HFFc6 (cell line): ENCODE measurements around the gene DLG2. TPM values are rescaled to one million over a fixed set of nuclear protein-coding genes. Genes with fewer than 3 reads are reported as not detected.

Experiments
- DNase-seq: peaks from one replicate; pipeline ENCODE4 v3.0.0-alpha.2; 2018
- H3K27ac Mint-ChIP-seq: 2 replicates; pipeline ENCODE4 v1.8.0; 2020; ENCODE audit warnings: mild to moderate bottlenecking, mixed read lengths
- H3K27me3 Mint-ChIP-seq: 2 replicates; pipeline ENCODE4 v1.8.0; 2021; ENCODE audit warnings: mild to moderate bottlenecking, moderate library complexity, mixed read lengths; ENCODE audit not compliant: insufficient read depth
- H3K36me3 Mint-ChIP-seq: 2 replicates; pipeline ENCODE4 v1.8.0; 2021; ENCODE audit warnings: low read depth, mixed read lengths
- H3K4me1 Mint-ChIP-seq: 2 replicates; pipeline ENCODE4 v1.8.0; 2020; ENCODE audit warnings: low read depth, mixed read lengths
- H3K4me3 Mint-ChIP-seq: 2 replicates; pipeline ENCODE4 v1.8.0; 2020; ENCODE audit warnings: mild to moderate bottlenecking, moderate library complexity, mixed read lengths
- H3K9me3 Mint-ChIP-seq: 2 replicates; pipeline ENCODE4 v1.8.0; 2020; ENCODE audit warnings: mild to moderate bottlenecking, mixed read lengths
- CTCF ChIP-seq: fragments of 200-600 bp; sonication (generic); IDR thresholded peaks from 2 replicates; pipeline ENCODE4 v1.5.0; 2021; ENCODE audit warnings: antibody characterized with exemption, mild to moderate bottlenecking
- total RNA-seq, 6 experiments: library from RNA; stranded (reverse); fragmentation: NEBNext Ultra II Directional; extraction: Animal tissue kit (Norgen Biotek cat#: 25700); gene quantifications; 2 replicates in 1 of 6; 3 replicates in 5 of 6; pipeline ENCODE4 v1.2.3, GENCODE V29; 2021

Gene DLG2
- total RNA-seq, 6 experiments from 2014 or later: 0.39 to 1.00 (median 0.80) TPM; not detected in 1

- H3K9me3 Mint-ChIP-seq: peaks cover 43% of the 10 kb centered on the region
These were observed 998.1 kb downstream of the DLG2 start for GRCh38 chr11:84628871-84629620.

GRCh38 chr11:84626256-84626655 lies 1000.9 kb downstream of the DLG2 start:
- H3K27me3 Mint-ChIP-seq: 0 out of 2 replicates have a peak, but pooled peaks cover 2% of the 10 kb centered on the region
- H3K4me3 Mint-ChIP-seq: no peak overlapping the region
- no peaks in the 10 kb centered on the region for H3K4me1 Mint-ChIP-seq
- peaks cover 36% of the 10 kb centered on the region for H3K9me3 Mint-ChIP-seq
- no peak overlapping the region for H3K27ac Mint-ChIP-seq
- no peaks in the 10 kb centered on the region for H3K36me3 Mint-ChIP-seq
- TF ChIP-seq CTCF: no peak
- no peak for DNase-seq

More at GRCh38 chr11:84628871-84629620, 998.1 kb downstream of the DLG2 start:
- TF ChIP-seq CTCF: no peak
- Mint-ChIP-seq H3K4me3 (no peak overlapping the region), H3K36me3 (no peaks in the 10 kb centered on the region), H3K27me3 (0 out of 2 replicates have a peak, but pooled peaks cover 2% of the 10 kb centered on the region), H3K27ac (no peak overlapping the region), H3K4me1 (no peaks in the 10 kb centered on the region)
- no peak for DNase-seq

GRCh38 chr11:84612645-84613044 lies 1014.5 kb downstream of the DLG2 start:
- TF ChIP-seq CTCF: no peak
- Mint-ChIP-seq H3K4me1 (no peaks in the 10 kb centered on the region), H3K36me3 (no peaks in the 10 kb centered on the region; the same call in 1 of the 2 replicates), H3K27me3 (no peaks in the 10 kb centered on the region), H3K27ac (no peak overlapping the region), H3K4me3 (no peak overlapping the region), H3K9me3 (peaks cover 16% of the 10 kb centered on the region)
- DNase-seq: no peak

- no peak for DNase-seq
- no peak overlapping the region for H3K4me3 Mint-ChIP-seq
- H3K9me3 Mint-ChIP-seq: peaks cover 17% of the 10 kb centered on the region
- TF ChIP-seq CTCF: no peak
- H3K36me3 Mint-ChIP-seq: no peaks in the 10 kb centered on the region; the same call in 1 of the 2 replicates
- H3K27ac Mint-ChIP-seq: no peak overlapping the region
- no peaks in the 10 kb centered on the region for H3K27me3 Mint-ChIP-seq
- no peaks in the 10 kb centered on the region for H3K4me1 Mint-ChIP-seq
These were observed 1018.3 kb downstream of the DLG2 start for GRCh38 chr11:84608837-84609196.

- Mint-ChIP-seq H3K27me3 (no peaks in the 10 kb centered on the region), H3K9me3 (peaks cover 14% of the 10 kb centered on the region), H3K4me1 (no peaks in the 10 kb centered on the region), H3K4me3 (no peak overlapping the region), H3K36me3 (no peaks in the 10 kb centered on the region; the same call in 1 of the 2 replicates), H3K27ac (no peak overlapping the region)
- no peak for DNase-seq
- no peak for TF ChIP-seq CTCF
These were observed 1018.9 kb downstream of the DLG2 start for GRCh38 chr11:84607975-84608836.
